Renal cortical epithelial cell (primary cell): ENCODE measurements around the gene CGA. TPM values are rescaled to one million over a fixed set of nuclear protein-coding genes. Genes with fewer than 3 reads are reported as not detected.
"Not testable (repeated sequence)": the region's sequence is repeated elsewhere in the genome, so short reads cannot be mapped to it uniquely, and the experiment has no call there.

Experiments
- DNase-seq: peaks from one replicate; pipeline ENCODE4 v3.0.0-alpha.2; 2011; ENCODE audit warnings: low read depth
- total RNA-seq: library from RNA; depleted of rRNA; stranded (reverse); fragments of >200 nt; gene quantifications from 2 replicates; pipeline ENCODE4 v1.2.3, GENCODE V29; 2014

CGA gene
- not detected in 2 replicates for total RNA-seq

- DNase-seq: no peak
Measured at GRCh38 chr6:87095087-87095509, at the start of gene CGA. TSS of gene CGA (minus strand) at chr6:87095106. CDS start at chr6:87088200, 6,906 bp downstream.

GRCh38 chr6:87139927-87140326 is 45.0 kb upstream of the CGA start:
- DNase-seq: not testable (repeated sequence)

GRCh38 chr6:87139236-87139635 is 44.3 kb upstream of the CGA start:
- DNase-seq: peak; percentile 60

- no peak for DNase-seq
Measured at GRCh38 chr6:87136963-87137362, 42.1 kb upstream of the CGA start.

GRCh38 chr6:87127737-87128136 is 32.8 kb upstream of the CGA start:
- DNase-seq: no peak

GRCh38 chr6:87126501-87126900 is 31.6 kb upstream of the CGA start:
- no peak for DNase-seq

GRCh38 chr6:87124074-87124473 is 29.2 kb upstream of the CGA start:
- no peak for DNase-seq

GRCh38 chr6:87122477-87122876 is 27.6 kb upstream of the CGA start:
- DNase-seq: no peak

GRCh38 chr6:87118054-87118453 is 23.1 kb upstream of the CGA start:
- peak; percentile 34 for DNase-seq

GRCh38 chr6:87116922-87117321 is 22.0 kb upstream of the CGA start:
- no peak for DNase-seq

GRCh38 chr6:87115402-87116135 is 20.7 kb upstream of the CGA start:
- DNase-seq: no peak

- DNase-seq: no peak
Measured at GRCh38 chr6:87110636-87111035, 15.7 kb upstream of the CGA start.

GRCh38 chr6:87105823-87106222 is 10.9 kb upstream of the CGA start:
- DNase-seq: no peak

GRCh38 chr6:87104667-87105066 is 9.8 kb upstream of the CGA start:
- DNase-seq: no peak

GRCh38 chr6:87103977-87104601 is 9.2 kb upstream of the CGA start:
- DNase-seq: no peak

GRCh38 chr6:87102151-87102621 is 7.3 kb upstream of the CGA start:
- DNase-seq: no peak

GRCh38 chr6:87101067-87101466 is 6.2 kb upstream of the CGA start:
- DNase-seq: no peak

- DNase-seq: no peak
Measured at GRCh38 chr6:87100216-87100615, 5.3 kb upstream of the CGA start.

- DNase-seq: no peak
Measured at GRCh38 chr6:87099472-87099871, 4.6 kb upstream of the CGA start.

- no peak for DNase-seq
Measured at GRCh38 chr6:87094576-87094975, 330 bp downstream of the CGA start.

- DNase-seq: peak; percentile 2
Measured at GRCh38 chr6:87093651-87094050, 1.3 kb downstream of the CGA start.

- DNase-seq: no peak
Measured at GRCh38 chr6:87093199-87093598, 1.7 kb downstream of the CGA start.

- no peak for DNase-seq
Measured at GRCh38 chr6:87092435-87092834, 2.5 kb downstream of the CGA start.
